KMS-11 (cell line): ENCODE data around the gene CCL25.

Experiments used
- H2AFZ ChIP-seq: fragments of 200-600 bp; sonication (generic); 2 replicates; pipeline ENCODE4 v1.6.1; 2016; ENCODE audit warnings: antibody characterized with exemption, mixed run types, low read depth
- H3K27ac ChIP-seq: fragments of 200-600 bp; sonication (generic); 2 replicates; pipeline ENCODE4 v1.6.1; 2016; ENCODE audit warnings: mild to moderate bottlenecking, mixed run types
- H3K27me3 ChIP-seq: fragments of 200-600 bp; sonication (generic); 2 replicates; pipeline ENCODE4 v1.6.1; 2017; ENCODE audit warnings: mild to moderate bottlenecking, low read depth, mixed run types, moderate library complexity; ENCODE audit not compliant: insufficient read depth
- H3K36me3 ChIP-seq: fragments of 200-600 bp; sonication (generic); 2 replicates; pipeline ENCODE4 v1.6.1; 2017; ENCODE audit warnings: mild to moderate bottlenecking, mixed run types; ENCODE audit not compliant: insufficient read depth
- H3K4me1 ChIP-seq: fragments of 200-600 bp; sonication (generic); 2 replicates; pipeline ENCODE4 v1.6.1; 2016; ENCODE audit warnings: mild to moderate bottlenecking, low read depth, mixed run types; ENCODE audit not compliant: poor library complexity, severe bottlenecking
- H3K4me2 ChIP-seq: fragments of 200-600 bp; sonication (generic); 2 replicates; pipeline ENCODE4 v1.7.0; 2016; ENCODE audit warnings: mild to moderate bottlenecking, mixed run types
- H3K4me3 ChIP-seq: fragments of 200-600 bp; sonication (generic); IDR thresholded peaks from 2 replicates; pipeline ENCODE4 v1.6.1; 2017; ENCODE audit warnings: low read depth, low read length, mixed read lengths; ENCODE audit not compliant: insufficient read depth
- H3K79me2 ChIP-seq: fragments of 200-600 bp; sonication (generic); 2 replicates; pipeline ENCODE4 v1.6.1; 2016; ENCODE audit warnings: low read depth, mixed run types; ENCODE audit not compliant: insufficient read depth
- H3K9ac ChIP-seq: fragments of 200-600 bp; sonication (generic); 2 replicates; pipeline ENCODE4 v1.6.1; 2016; ENCODE audit warnings: mild to moderate bottlenecking, mixed run types
- H4K20me1 ChIP-seq: fragments of 200-600 bp; sonication (generic); 2 replicates; pipeline ENCODE4 v1.6.1; 2016; ENCODE audit warnings: mild to moderate bottlenecking, mixed run types; ENCODE audit not compliant: insufficient read depth
- CTCF ChIP-seq: fragments of 200-600 bp; sonication (generic); conservative IDR thresholded peaks from 2 replicates; pipeline ENCODE4 v1.6.1; 2017; ENCODE audit warnings: low read depth, mild to moderate bottlenecking, antibody characterized with exemption, low read length, moderate library complexity, mixed read lengths

Gene CCL25

GRCh38 chr19:8089664-8090601, 37.4 kb downstream of the CCL25 start:
- no peak overlapping the region for H3K9ac ChIP-seq
- no peaks in the 10 kb centered on the region for H3K79me2 ChIP-seq
- H3K36me3 ChIP-seq, result no peaks in the 10 kb centered on the region

GRCh38 chr19:8090950-8091349, 38.4 kb downstream of the CCL25 start:
- H3K4me1 ChIP-seq, result no peaks in the 10 kb centered on the region
- TF ChIP-seq CTCF, result no peak

More at GRCh38 chr19:8089664-8090601, 37.4 kb downstream of the CCL25 start:
- no peak overlapping the region for H3K4me2 ChIP-seq
- H3K4me3 ChIP-seq, result no peak overlapping the region
- H3K27ac ChIP-seq, result no peak overlapping the region
- no peak overlapping the region for H2AFZ ChIP-seq
- no peaks in the 10 kb centered on the region for H3K4me1 ChIP-seq
- no peaks in the 10 kb centered on the region for H4K20me1 ChIP-seq
- no peaks in the 10 kb centered on the region; the same call in 1 of the 2 replicates for H3K27me3 ChIP-seq
- no peak for TF ChIP-seq CTCF

GRCh38 chr19:8093740-8094139, 41.2 kb downstream of the CCL25 start:
- Histone ChIP-seq H3K9ac (no peak overlapping the region), H3K36me3 (no peaks in the 10 kb centered on the region), H3K27me3 (no peaks in the 10 kb centered on the region), H4K20me1 (no peaks in the 10 kb centered on the region), H3K27ac (no peak overlapping the region), H3K4me1 (no peaks in the 10 kb centered on the region), H2AFZ (no peak overlapping the region), H3K4me2 (no peak overlapping the region), H3K79me2 (no peaks in the 10 kb centered on the region), H3K4me3 (no peak overlapping the region)
- no peak for TF ChIP-seq CTCF

More at GRCh38 chr19:8090950-8091349, 38.4 kb downstream of the CCL25 start:
- Histone ChIP-seq H3K4me2 (no peak overlapping the region), H3K9ac (no peak overlapping the region), H3K79me2 (no peaks in the 10 kb centered on the region), H3K4me3 (no peak overlapping the region), H2AFZ (no peak overlapping the region), H3K27me3 (no peaks in the 10 kb centered on the region), H4K20me1 (no peaks in the 10 kb centered on the region), H3K36me3 (no peaks in the 10 kb centered on the region), H3K27ac (no peak overlapping the region)

GRCh38 chr19:8094336-8094735, 41.8 kb downstream of the CCL25 start:
- no peaks in the 10 kb centered on the region for H3K27me3 ChIP-seq
- H3K4me1 ChIP-seq, result no peaks in the 10 kb centered on the region
- H3K9ac ChIP-seq, result no peak overlapping the region
- no peak overlapping the region for H3K27ac ChIP-seq
- H3K36me3 ChIP-seq, result no peaks in the 10 kb centered on the region
- TF ChIP-seq CTCF, result no peak
- no peaks in the 10 kb centered on the region for H4K20me1 ChIP-seq
- no peak overlapping the region for H3K4me3 ChIP-seq
- no peaks in the 10 kb centered on the region for H3K79me2 ChIP-seq
- no peak overlapping the region for H3K4me2 ChIP-seq
- no peak overlapping the region for H2AFZ ChIP-seq
